Thyroid gland (tissue), 4 donors: ENCODE results near the gene ERCC1. TPM values are rescaled to one million over a fixed set of nuclear protein-coding genes. Genes with fewer than 3 reads are reported as not detected.

Source experiments
- DNase-seq, 2 donors: peaks; one replicate each; pipeline ENCODE4 v3.0.0-alpha.2; 2019
- H3K27ac ChIP-seq, 3 donors: fragments of 200-600 bp; sonication (generic); 1 replicate in 2 of 3; 2 replicates in 1 of 3; pipeline ENCODE4 v1.5.1; 2016 to 2019; ENCODE audit warnings: mild to moderate bottlenecking in 1 of 3, moderate library complexity in 1 of 3
- H3K27me3 ChIP-seq: fragments of 200-600 bp; sonication (generic); one replicate; pipeline ENCODE4 v1.5.1; 2019
- H3K36me3 ChIP-seq, 2 donors: fragments of 200-600 bp; sonication (generic); one replicate each; pipeline ENCODE4 v1.5.1; 2016 to 2019
- H3K4me1 ChIP-seq, 2 donors: fragments of 200-600 bp; sonication (generic); one replicate each; pipeline ENCODE4 v1.5.1; 2017 to 2019
- H3K4me3 ChIP-seq, 3 donors: fragments of 200-600 bp; sonication (generic); replicated peaks in 1 of 3; 1 replicate in 2 of 3; 2 replicates in 1 of 3; pipeline ENCODE4 v1.5.1; 2016; ENCODE audit warnings: mild to moderate bottlenecking in 1 of 3
- H3K9me3 ChIP-seq: fragments of 200-600 bp; sonication (generic); one replicate; pipeline ENCODE4 v1.5.1; 2017
- POLR2A ChIP-seq, 2 donors: fragments of 450-650 bp; IDR thresholded peaks; one replicate each; pipeline ENCODE4 v1.6.1; 2017; ENCODE audit warnings: antibody characterized with exemption in 2 of 2, mild to moderate bottlenecking in 2 of 2, moderate library complexity in 1 of 2
- WGBS, 2 donors: methylation state at CpG; one replicate each; pipeline ENCODE4 v1.1.5; 2017; 5-methylcytosine and 5-hydroxymethylcytosine counted together
- intact Hi-C: fragments of 100-400 bp; cut with DNase I; formaldehyde crosslinking; loops from one replicate; pipeline ENCODE4 v1.15.1; 2023
- total RNA-seq, 4 donors: library from RNA; depleted of rRNA; stranded (reverse); fragments of >200 nt; gene quantifications; one replicate each; pipeline ENCODE4 v1.2.3, GENCODE V29; 2016
- TF ChIP-seq, protein P1 (sequence below), 6 experiments: fragments of 200-600 bp in 3 of 6; fragments of 450-650 bp in 3 of 6; sonication (generic) in 3 of 6; IDR thresholded peaks; one replicate each; pipeline ENCODE4 v1.5.1; 2016 to 2019; ENCODE audit warnings: antibody characterized with exemption in 6 of 6, mild to moderate bottlenecking in 2 of 6, inconsistent platforms in 1 of 6, moderate library complexity in 1 of 6

ERCC1 gene
- total RNA-seq, 4 donors from 2014 or later: 89.1 to 157 (median 113) TPM

DNA sequence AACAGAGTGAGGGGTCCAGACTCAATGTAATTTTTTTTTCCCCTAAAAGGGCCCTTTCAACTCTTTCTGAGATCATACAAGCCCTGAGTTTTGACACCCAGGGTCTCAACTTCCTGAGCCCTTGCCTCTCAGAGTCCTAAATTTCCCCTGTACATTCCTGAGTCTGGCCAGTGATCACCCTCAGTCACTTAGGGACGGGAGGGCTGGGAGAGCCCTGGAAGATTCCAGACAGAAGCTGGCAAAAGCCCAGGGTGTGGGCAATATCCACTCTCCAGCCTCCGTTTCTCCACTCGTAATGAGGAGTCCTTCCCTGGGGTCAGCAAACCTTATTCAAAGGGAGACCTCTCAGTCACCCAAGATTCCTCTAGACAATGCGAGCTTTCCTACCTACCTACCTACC, 20.4 kb downstream of the ERCC1 start:
- no peaks in the 10 kb centered on the region for H3K9me3 ChIP-seq
- no peak overlapping the region for H3K4me3 ChIP-seq
- intact Hi-C loops: loop anchor here (10.0 kb wide), 1 partner anchor 148 kb away; the partner anchor contains the start of gene MARK4
- no peaks in the 10 kb centered on the region for H3K27me3 ChIP-seq
- DNase-seq: no peak
- H3K36me3 ChIP-seq: no peaks in the 10 kb centered on the region
- 71 to 83% methylated on average over 4 of the region's 4 CpGs for WGBS, 2 donors
- peaks cover 25 to 37% of the 10 kb centered on the region in 2 donors for H3K4me1 ChIP-seq
- no peak for TF ChIP-seq POLR2A (IDR thresholded peaks at IDR 0.05)
- TF ChIP-seq, protein P1, sequence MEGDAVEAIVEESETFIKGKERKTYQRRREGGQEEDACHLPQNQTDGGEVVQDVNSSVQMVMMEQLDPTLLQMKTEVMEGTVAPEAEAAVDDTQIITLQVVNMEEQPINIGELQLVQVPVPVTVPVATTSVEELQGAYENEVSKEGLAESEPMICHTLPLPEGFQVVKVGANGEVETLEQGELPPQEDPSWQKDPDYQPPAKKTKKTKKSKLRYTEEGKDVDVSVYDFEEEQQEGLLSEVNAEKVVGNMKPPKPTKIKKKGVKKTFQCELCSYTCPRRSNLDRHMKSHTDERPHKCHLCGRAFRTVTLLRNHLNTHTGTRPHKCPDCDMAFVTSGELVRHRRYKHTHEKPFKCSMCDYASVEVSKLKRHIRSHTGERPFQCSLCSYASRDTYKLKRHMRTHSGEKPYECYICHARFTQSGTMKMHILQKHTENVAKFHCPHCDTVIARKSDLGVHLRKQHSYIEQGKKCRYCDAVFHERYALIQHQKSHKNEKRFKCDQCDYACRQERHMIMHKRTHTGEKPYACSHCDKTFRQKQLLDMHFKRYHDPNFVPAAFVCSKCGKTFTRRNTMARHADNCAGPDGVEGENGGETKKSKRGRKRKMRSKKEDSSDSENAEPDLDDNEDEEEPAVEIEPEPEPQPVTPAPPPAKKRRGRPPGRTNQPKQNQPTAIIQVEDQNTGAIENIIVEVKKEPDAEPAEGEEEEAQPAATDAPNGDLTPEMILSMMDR (IDR thresholded peaks at IDR 0.05): no peak
- H3K27ac ChIP-seq: peak overlapping the region in 2 of 3 donors; percentile 6 to 34

DNA sequence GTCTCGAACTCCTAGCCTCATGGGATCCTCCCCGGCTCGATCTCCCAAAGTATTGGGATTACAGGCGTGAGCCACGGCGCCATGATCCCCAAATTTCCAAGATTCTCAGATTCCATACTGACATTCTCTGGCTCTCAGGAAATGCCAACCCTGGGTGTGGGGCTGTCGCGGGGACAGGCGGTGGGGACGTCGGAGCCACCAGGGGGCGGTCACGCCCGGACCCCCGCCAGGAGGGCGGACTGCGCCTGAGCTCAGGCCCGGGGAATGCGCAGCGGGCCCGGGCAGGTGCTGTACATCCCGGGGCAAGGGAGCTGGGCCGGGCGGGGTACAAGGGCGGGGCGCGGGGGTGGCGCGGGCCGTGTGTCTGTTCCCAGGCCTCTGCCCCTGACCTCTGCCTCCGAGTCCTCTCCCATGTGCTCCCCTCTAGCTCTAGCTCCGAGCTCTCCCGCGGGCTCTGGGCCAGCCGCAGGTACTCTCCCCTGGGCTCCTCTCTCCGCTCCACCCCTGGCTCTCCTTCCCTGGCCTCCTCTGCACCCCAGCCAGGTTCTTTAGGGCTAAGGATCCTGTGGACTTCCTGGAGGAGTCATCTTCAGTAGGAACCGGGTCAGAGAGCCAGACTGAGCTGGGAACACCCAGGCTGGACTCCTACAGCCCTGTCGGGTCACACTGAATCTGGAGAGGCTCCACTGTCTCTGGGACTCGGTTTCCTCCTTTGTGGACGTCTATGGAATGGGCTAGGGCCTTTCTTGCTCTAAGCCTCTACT, 21.2 kb downstream of the ERCC1 start:
- TF ChIP-seq, protein P1 (IDR thresholded peaks at IDR 0.05): peak in 2 of 6 experiments; percentile 10 to 37
- no peak for TF ChIP-seq POLR2A (IDR thresholded peaks at IDR 0.05)
- H3K4me3 ChIP-seq: no peak overlapping the region
- intact Hi-C loops: loop anchor here (10.0 kb wide), 1 partner anchor 148 kb away; the partner anchor contains the start of gene MARK4

DNA sequence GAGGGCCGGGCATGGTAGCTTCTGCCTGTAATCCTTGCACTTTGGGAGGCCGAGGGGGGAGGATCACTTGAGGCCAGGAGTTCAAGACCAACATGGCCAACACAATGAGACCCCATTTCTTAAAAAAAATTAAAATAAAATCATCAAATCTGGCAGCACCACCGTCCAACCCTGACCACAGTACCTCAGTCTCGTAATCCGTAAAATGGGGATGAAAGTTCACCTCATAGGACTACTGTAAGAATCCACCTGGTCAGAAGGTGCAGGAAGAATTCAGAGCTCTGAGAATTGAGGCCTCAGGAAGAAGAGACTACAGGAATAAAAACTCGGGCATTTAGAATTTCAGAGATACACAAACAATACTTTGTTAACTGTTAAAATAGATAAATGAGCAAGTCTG, 21.9 kb downstream of the ERCC1 start:
- intact Hi-C loops: loop anchor here (10.0 kb wide), 1 partner anchor 147 kb away; the partner anchor contains the start of gene MARK4
- 97 to 98% methylated on average over 6 of the region's 6 CpGs for WGBS, 2 donors
- no peak for DNase-seq

More for the DNA sequence above, 21.2 kb downstream of the ERCC1 start:
- DNase-seq: peak; percentile 38 to 39
- H3K36me3 ChIP-seq: no peaks in the 10 kb centered on the region
- no peaks in the 10 kb centered on the region for H3K27me3 ChIP-seq
- H3K4me1 ChIP-seq: peaks cover 29 to 41% of the 10 kb centered on the region in 2 donors
- H3K9me3 ChIP-seq: no peaks in the 10 kb centered on the region
- WGBS, 2 donors: 44 to 46% methylated on average over 16 to 17 of the region's 40 CpGs
- peak overlapping the region in 2 of 3 donors; percentile 6 to 34 for H3K27ac ChIP-seq

DNA sequence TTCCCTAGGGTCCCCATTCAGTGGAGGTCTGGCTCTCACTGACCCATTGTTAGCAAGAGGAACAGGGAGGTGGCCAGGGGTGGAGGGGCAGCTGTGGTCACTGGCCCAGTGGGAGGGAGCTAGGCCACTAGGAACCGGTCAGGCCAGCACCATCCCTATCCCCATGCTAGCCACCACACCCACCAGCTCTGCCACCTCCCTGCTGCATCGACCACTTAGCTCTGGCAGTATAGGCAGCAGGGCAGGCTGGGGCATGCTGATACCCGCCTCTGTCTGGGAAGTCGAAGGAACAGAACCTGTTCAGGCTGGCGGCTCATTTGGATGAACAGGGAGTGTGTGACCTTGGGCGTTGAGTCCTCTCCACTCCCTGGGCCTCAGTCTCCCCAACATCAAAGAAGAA, 23.5 kb downstream of the ERCC1 start:
- no peak overlapping the region for H3K4me3 ChIP-seq
- H3K9me3 ChIP-seq: no peaks in the 10 kb centered on the region
- no peak for DNase-seq
- TF ChIP-seq, protein P1 (IDR thresholded peaks at IDR 0.05): no peak
- TF ChIP-seq POLR2A (IDR thresholded peaks at IDR 0.05): no peak
- intact Hi-C loops: loop anchor here (10.0 kb wide), 1 partner anchor 145 kb away; the partner anchor contains the start of gene MARK4
- peaks cover 22 to 34% of the 10 kb centered on the region in 2 donors for H3K4me1 ChIP-seq
- 91% methylated on average over 6 of the region's 6 CpGs for WGBS, 2 donors
- H3K27ac ChIP-seq: no peak overlapping the region
- no peaks in the 10 kb centered on the region for H3K27me3 ChIP-seq
- peaks cover 0 to 7% of the 10 kb centered on the region in 2 donors for H3K36me3 ChIP-seq

More for the DNA sequence above, 21.9 kb downstream of the ERCC1 start:
- H3K27ac ChIP-seq: no peak overlapping the region
- peaks cover 24 to 35% of the 10 kb centered on the region in 2 donors for H3K4me1 ChIP-seq
- H3K27me3 ChIP-seq: no peaks in the 10 kb centered on the region
- TF ChIP-seq POLR2A (IDR thresholded peaks at IDR 0.05): no peak
- TF ChIP-seq, protein P1 (IDR thresholded peaks at IDR 0.05): no peak
- no peak overlapping the region for H3K4me3 ChIP-seq
- H3K36me3 ChIP-seq: no peaks in the 10 kb centered on the region
- no peaks in the 10 kb centered on the region for H3K9me3 ChIP-seq
